Endothelial cell of umbilical vein (primary cell): ENCODE data around the gene MEIOB. TPM values are rescaled to one million over a fixed set of nuclear protein-coding genes. Genes with fewer than 3 reads are reported as not detected.

ENCODE experiments used
- BruUV-seq: library from RNA; stranded (reverse); fragments of 400-500 nt; replicated peaks from 2 replicates; lab custom pipeline; 2021; lab: Mats Ljungman, UMichigan
- CTCF ChIA-PET: fragments of 300-600, 350-600 bp; sonication (Branson Sonifier 250); formaldehyde crosslinking; loops from one replicate; lab custom pipeline; 2021; ENCODE audit warnings: antibody characterized with exemption, inconsistent platforms; lab: Charles Lee
- POLR2A ChIA-PET: fragments of 300-600, 350-600 bp; sonication (Branson Sonifier 250); formaldehyde crosslinking; loops from one replicate; lab custom pipeline; 2021; ENCODE audit warnings: antibody characterized with exemption, inconsistent platforms; lab: Charles Lee
- DNase-seq: peaks from one replicate; pipeline ENCODE4 v3.0.0-alpha.2; 2011; ENCODE audit warnings: low read depth, low spot score
- FAIRE-seq: peaks from 2 replicates; lab custom pipeline; 2011; peaks lifted over from hg19 to GRCh38; lab: Jason Lieb, UNC
- H2AFZ ChIP-seq: 2 replicates; pipeline ENCODE4 v1.6.0; 2012; ENCODE audit warnings: low read depth, low read length, control low read depth, inconsistent platforms
- H3K27ac ChIP-seq: 2 replicates; pipeline ENCODE4 v1.5.1; 2011; ENCODE audit warnings: low read depth, mild to moderate bottlenecking, control low read depth, low read length, moderate library complexity; ENCODE audit not compliant: insufficient read depth
- H3K27me3 ChIP-seq, 2 experiments: 2 replicates each; pipeline versions ENCODE4 v1.6.0 to v1.6.1; 2011; ENCODE audit warnings: low read length in 2 of 2, mixed read lengths in 1 of 2; ENCODE audit not compliant: control insufficient read depth in 2 of 2, insufficient read depth in 2 of 2
- H3K36me3 ChIP-seq, 2 experiments: 2 replicates in 1 of 2; 3 replicates in 1 of 2; pipeline ENCODE4 v1.5.1; 2011; ENCODE audit warnings: low read length in 2 of 2, mild to moderate bottlenecking in 1 of 2, moderate library complexity in 1 of 2; ENCODE audit not compliant: control insufficient read depth in 2 of 2, insufficient read depth in 2 of 2; ENCODE audit errors: extremely low read depth in 1 of 2
- H3K4me1 ChIP-seq: 3 replicates; pipeline ENCODE4 v1.5.1; 2011; ENCODE audit warnings: mild to moderate bottlenecking, low read length; ENCODE audit not compliant: control insufficient read depth, insufficient read depth; ENCODE audit errors: extremely low read depth
- H3K4me2 ChIP-seq: 2 replicates; pipeline ENCODE4 v1.6.1; 2011; ENCODE audit warnings: low read length, control low read depth, mixed read lengths; ENCODE audit not compliant: insufficient read depth
- H3K4me3 ChIP-seq, 3 experiments: fragments of 200-600 bp in 1 of 3; sonication (generic), shearing (Covaris generic) in 1 of 3; replicated peaks in 1 of 3; 2 replicates each; pipeline ENCODE4 v1.5.1; 2011 to 2016; ENCODE audit warnings: control low read depth in 3 of 3, low read length in 3 of 3, mild to moderate bottlenecking in 2 of 3, inconsistent platforms in 1 of 3, low read depth in 1 of 3, moderate library complexity in 1 of 3; ENCODE audit not compliant: insufficient read depth in 1 of 3
- H3K79me2 ChIP-seq: 2 replicates; pipeline ENCODE4 v1.6.0; 2012; ENCODE audit warnings: low read length, inconsistent platforms; ENCODE audit not compliant: control insufficient read depth, insufficient read depth
- H3K9ac ChIP-seq: replicated peaks from 2 replicates; pipeline ENCODE3; 2011; ENCODE audit warnings: low read length, control low read depth; ENCODE audit not compliant: insufficient read depth; ENCODE audit errors: extremely low read depth
- H3K9me1 ChIP-seq: replicated peaks from 3 replicates; pipeline ENCODE4 v1.6.0; 2011; ENCODE audit warnings: mild to moderate bottlenecking, low read length; ENCODE audit not compliant: control insufficient read depth, insufficient read depth; ENCODE audit errors: extremely low read depth
- H3K9me3 ChIP-seq: replicated peaks from 2 replicates; pipeline ENCODE4 v1.5.1; 2012; ENCODE audit warnings: low read length, inconsistent platforms; ENCODE audit not compliant: control insufficient read depth, insufficient read depth
- H4K20me1 ChIP-seq: replicated peaks from 2 replicates; pipeline ENCODE3; 2011; ENCODE audit warnings: mild to moderate bottlenecking, low read length; ENCODE audit not compliant: control insufficient read depth, insufficient read depth; ENCODE audit errors: extremely low read depth
- EZH2 ChIP-seq: IDR thresholded peaks from 2 replicates; pipeline ENCODE4 v1.6.1; 2012; ENCODE audit warnings: borderline replicate concordance, low read depth, mild to moderate bottlenecking, moderate library complexity, low read length, inconsistent platforms; ENCODE audit not compliant: severe bottlenecking
- FOS ChIP-seq: IDR thresholded peaks from 2 replicates; pipeline ENCODE4 v1.6.1; 2011; ENCODE audit warnings: mild to moderate bottlenecking, low read length, moderate library complexity, borderline replicate concordance; ENCODE audit not compliant: insufficient read depth
- GATA2 ChIP-seq: IDR thresholded peaks from 2 replicates; pipeline ENCODE4 v1.7.0; 2011; ENCODE audit warnings: low read depth, mild to moderate bottlenecking, moderate library complexity, mixed read lengths, low read length; ENCODE audit not compliant: insufficient read length, insufficient read depth
- JUN ChIP-seq: IDR thresholded peaks from 2 replicates; pipeline ENCODE4 v1.6.1; 2011; ENCODE audit warnings: borderline replicate concordance, low read depth; ENCODE audit not compliant: insufficient read length, insufficient read depth
- MYC ChIP-seq: IDR thresholded peaks from one replicate; pipeline ENCODE4 v1.6.1; 2011; ENCODE audit warnings: mild to moderate bottlenecking, low read depth, low read length
- POLR2A ChIP-seq: IDR thresholded peaks from 2 replicates; pipeline ENCODE4 v1.6.1; 2012; ENCODE audit warnings: low read depth, mild to moderate bottlenecking, control low read depth, low read length
- POLR2AphosphoS5 ChIP-seq: IDR thresholded peaks from 2 replicates; pipeline ENCODE4 v1.6.1; 2012; ENCODE audit warnings: low read depth, mild to moderate bottlenecking, control low read depth, low read length, moderate library complexity; ENCODE audit not compliant: insufficient read depth
- dilution Hi-C: fragments of 300-500 bp; cut with MboI; formaldehyde crosslinking; loops from one replicate; pipeline ENCODE4 v1.15.0; 2019; ENCODE audit warnings: low sequenced_read_pairs; ENCODE audit not compliant: extremely low pct_ligation_motif_present
- intact Hi-C: fragments of 100-400 bp; cut with micrococcal nuclease; formaldehyde crosslinking; loops from one replicate; pipeline ENCODE4 v1.10.0; 2022
- polyA plus RNA-seq, 4 experiments: library from polyadenylated mRNA; depleted of rRNA in 3 of 4; stranded (reverse) in 3 of 4; unstranded in 1 of 4; fragments of >200 nt; gene quantifications; 2 replicates each; pipeline versions ENCODE4 v1.2.1 to v1.2.3, GENCODE V29; 2011 to 2012; ENCODE audit warnings: missing spikeins in 1 of 4
- total RNA-seq: library from RNA; stranded (reverse); gene quantifications from 2 replicates; pipeline ENCODE4 v1.2.3, GENCODE V29; 2021
- TF ChIP-seq, protein P1 (sequence below): IDR thresholded peaks from 2 replicates; pipeline ENCODE4 v1.6.1; 2011; ENCODE audit not compliant: insufficient read depth, insufficient read length
- TF ChIP-seq, protein P2 (sequence below), 2 donors: IDR thresholded peaks; 1 replicate in 1 of 2; 2 replicates in 1 of 2; pipeline ENCODE4 v1.5.1; 2011; ENCODE audit warnings: low read length in 2 of 2, mild to moderate bottlenecking in 2 of 2, moderate library complexity in 2 of 2, control low read depth in 1 of 2, inconsistent platforms in 1 of 2, low read depth in 1 of 2; ENCODE audit not compliant: insufficient read depth in 1 of 2; ENCODE audit errors: extremely low read depth in 1 of 2

The MEIOB gene
- total and polyA plus RNA-seq, 2 donors (not counting 3 experiments of a cell fraction or from before 2014, with no cell fraction given): 0.04 TPM; not detected in 1

DNA sequence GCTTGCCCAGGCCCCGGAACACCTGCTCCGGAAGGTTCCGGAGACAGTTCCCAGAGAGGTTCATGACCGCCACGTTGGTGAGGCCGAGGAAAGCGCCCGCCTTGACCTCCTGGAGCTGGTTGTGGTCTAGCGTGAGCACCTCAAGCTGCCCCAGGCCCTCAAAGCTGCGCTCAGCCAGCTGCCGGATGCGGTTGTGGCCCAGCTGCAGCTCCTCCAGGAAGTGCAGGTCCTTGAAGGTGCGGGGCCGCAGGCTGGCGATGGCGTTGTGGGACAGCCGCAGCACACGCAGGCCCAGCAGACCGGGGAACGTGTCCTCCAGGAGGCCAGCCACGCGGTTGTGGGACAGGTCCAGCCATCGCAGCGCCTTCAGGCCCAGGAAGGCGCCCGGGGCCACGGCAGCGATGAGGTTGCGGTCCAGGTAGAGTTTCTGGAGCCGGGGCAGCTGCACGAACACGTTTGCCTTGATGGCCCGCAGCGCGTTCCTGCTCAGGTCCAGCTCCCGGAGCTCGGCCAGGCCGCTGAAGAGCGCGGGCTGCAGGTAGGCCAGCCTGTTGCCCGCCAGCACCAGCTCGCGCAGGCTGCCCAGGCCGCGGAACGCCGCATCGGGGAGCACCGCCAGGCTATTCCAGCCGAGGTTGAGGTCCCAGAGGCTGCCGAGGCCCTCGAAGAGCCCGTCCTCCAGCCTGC lies 80.6 kb downstream of the MEIOB start:
- BruUV-seq: no TSS peak
- dilution Hi-C loops: no loop called here

DNA sequence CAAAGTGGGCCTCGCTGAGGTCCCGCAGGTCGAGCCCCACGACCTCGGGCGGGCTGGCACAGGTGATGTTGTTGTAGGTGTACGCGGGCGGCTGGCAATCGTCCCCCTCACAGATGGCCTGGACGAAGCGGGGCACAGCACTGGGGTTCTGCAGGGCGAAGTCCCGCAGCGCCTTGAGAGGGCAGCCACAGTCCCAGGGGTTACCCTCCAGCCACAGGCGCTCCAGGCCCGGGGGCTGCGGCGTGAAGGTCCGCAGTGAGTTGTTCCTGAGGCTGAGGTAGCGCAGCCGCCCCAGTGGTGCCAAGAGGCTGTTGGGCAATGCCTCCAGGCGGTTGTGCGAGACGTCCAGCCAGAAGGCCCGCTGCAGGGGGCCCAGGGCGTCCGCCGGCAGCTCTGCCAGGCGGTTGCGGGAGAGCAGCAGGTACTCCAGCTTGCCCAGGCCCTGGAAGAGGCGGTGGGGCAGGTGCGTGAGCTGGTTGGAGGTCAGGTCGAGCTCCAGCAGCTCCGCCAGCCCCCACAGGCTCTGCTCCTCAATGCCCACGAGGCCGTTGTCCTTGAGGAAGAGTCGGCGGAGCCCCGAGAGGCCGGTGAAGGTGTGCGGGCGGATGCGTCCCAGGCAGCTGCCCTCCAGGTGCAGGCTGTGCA lies 81.2 kb downstream of the MEIOB start:
- peaks cover 4% of the 10 kb centered on the region for H3K79me2 ChIP-seq
- dilution Hi-C loops (no loop called here), intact Hi-C loops (no loop called here)
- H3K4me3 ChIP-seq: no peak overlapping the region
- peaks cover 0 to 22% of the 10 kb centered on the region in 2 experiments for H3K36me3 ChIP-seq
- ChIA-PET POLR2A (no interaction called here), CTCF (no interaction called here)
- FAIRE-seq (no peak), DNase-seq (no peak)
- no peaks in the 10 kb centered on the region for H3K9me1 ChIP-seq
- BruUV-seq: no TSS peak
- no peak overlapping the region for H3K9ac ChIP-seq
- no peak overlapping the region for H3K27ac ChIP-seq
- no peaks in the 10 kb centered on the region for H3K9me3 ChIP-seq
- H3K27me3 ChIP-seq: no peaks in the 10 kb centered on the region
- no peaks in the 10 kb centered on the region for H4K20me1 ChIP-seq
- no peak for TF ChIP-seq GATA2
- TF ChIP-seq, protein P1, sequence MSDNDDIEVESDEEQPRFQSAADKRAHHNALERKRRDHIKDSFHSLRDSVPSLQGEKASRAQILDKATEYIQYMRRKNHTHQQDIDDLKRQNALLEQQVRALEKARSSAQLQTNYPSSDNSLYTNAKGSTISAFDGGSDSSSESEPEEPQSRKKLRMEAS: no peak
- TF ChIP-seq EZH2: no peak
- TF ChIP-seq POLR2AphosphoS5: no peak
- no peak for TF ChIP-seq MYC
- TF ChIP-seq JUN: no peak
- no peak for TF ChIP-seq FOS
- TF ChIP-seq, protein P2, sequence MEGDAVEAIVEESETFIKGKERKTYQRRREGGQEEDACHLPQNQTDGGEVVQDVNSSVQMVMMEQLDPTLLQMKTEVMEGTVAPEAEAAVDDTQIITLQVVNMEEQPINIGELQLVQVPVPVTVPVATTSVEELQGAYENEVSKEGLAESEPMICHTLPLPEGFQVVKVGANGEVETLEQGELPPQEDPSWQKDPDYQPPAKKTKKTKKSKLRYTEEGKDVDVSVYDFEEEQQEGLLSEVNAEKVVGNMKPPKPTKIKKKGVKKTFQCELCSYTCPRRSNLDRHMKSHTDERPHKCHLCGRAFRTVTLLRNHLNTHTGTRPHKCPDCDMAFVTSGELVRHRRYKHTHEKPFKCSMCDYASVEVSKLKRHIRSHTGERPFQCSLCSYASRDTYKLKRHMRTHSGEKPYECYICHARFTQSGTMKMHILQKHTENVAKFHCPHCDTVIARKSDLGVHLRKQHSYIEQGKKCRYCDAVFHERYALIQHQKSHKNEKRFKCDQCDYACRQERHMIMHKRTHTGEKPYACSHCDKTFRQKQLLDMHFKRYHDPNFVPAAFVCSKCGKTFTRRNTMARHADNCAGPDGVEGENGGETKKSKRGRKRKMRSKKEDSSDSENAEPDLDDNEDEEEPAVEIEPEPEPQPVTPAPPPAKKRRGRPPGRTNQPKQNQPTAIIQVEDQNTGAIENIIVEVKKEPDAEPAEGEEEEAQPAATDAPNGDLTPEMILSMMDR (IDR thresholded peaks at IDR 0.05; ENCODE audit: extremely low read depth in 1 of 2, insufficient read depth in 1 of 2, low read depth in 1 of 2, low read length in 2 of 2): no peak
- TF ChIP-seq POLR2A: no peak
- H3K4me1 ChIP-seq: no peaks in the 10 kb centered on the region
- no peak overlapping the region for H3K4me2 ChIP-seq
- no peak overlapping the region for H2AFZ ChIP-seq

More for the DNA sequence above, 80.6 kb downstream of the MEIOB start:
- ChIA-PET POLR2A (no interaction called here), CTCF (interaction anchor here (1.0 kb wide), 1 partner anchor 33 kb away, joined by 3 read pairs; no protein-coding TSS in a partner anchor)
- no peaks in the 10 kb centered on the region for H3K9me1 ChIP-seq
- H3K27me3 ChIP-seq: no peaks in the 10 kb centered on the region
- no peak overlapping the region for H3K4me3 ChIP-seq
- no peak overlapping the region for H2AFZ ChIP-seq
- H3K4me1 ChIP-seq: no peaks in the 10 kb centered on the region
- no peak overlapping the region for H3K4me2 ChIP-seq
- DNase-seq (no peak), FAIRE-seq (no peak)
- H3K9me3 ChIP-seq: no peaks in the 10 kb centered on the region
- H4K20me1 ChIP-seq: no peaks in the 10 kb centered on the region
- peaks cover 0 to 19% of the 10 kb centered on the region in 2 experiments for H3K36me3 ChIP-seq
- TF ChIP-seq GATA2 (no peak), FOS (no peak), POLR2AphosphoS5 (no peak), EZH2 (no peak), MYC (no peak)
- TF ChIP-seq, protein P1: no peak
- H3K79me2 ChIP-seq: no peaks in the 10 kb centered on the region
- H3K9ac ChIP-seq: no peak overlapping the region
- intact Hi-C loops: no loop called here
- no peak overlapping the region for H3K27ac ChIP-seq
